ENCODE results near the gene RNF214.

Gene RNF214

GRCh38 chr11:117214404-117215110 is 17.9 kb upstream of the RNF214 start:
- no peak for DNase-seq (ENCODE audit: low read depth)

GRCh38 chr11:117217141-117218084 is 15.1 kb upstream of the RNF214 start:
- no peak for DNase-seq (ENCODE audit: low read depth)

GRCh38 chr11:117218133-117218915 is 14.1 kb upstream of the RNF214 start:
- DNase-seq (ENCODE audit: low read depth) = no peak

GRCh38 chr11:117219001-117219400 is 13.5 kb upstream of the RNF214 start:
- no peak for DNase-seq (ENCODE audit: low read depth)

- DNase-seq (ENCODE audit: low read depth) = no peak
Measured at GRCh38 chr11:117219455-117219854, 13.0 kb upstream of the RNF214 start.

- no peak for DNase-seq (ENCODE audit: low read depth)
Measured at GRCh38 chr11:117219995-117220394, 12.5 kb upstream of the RNF214 start.

DNA sequence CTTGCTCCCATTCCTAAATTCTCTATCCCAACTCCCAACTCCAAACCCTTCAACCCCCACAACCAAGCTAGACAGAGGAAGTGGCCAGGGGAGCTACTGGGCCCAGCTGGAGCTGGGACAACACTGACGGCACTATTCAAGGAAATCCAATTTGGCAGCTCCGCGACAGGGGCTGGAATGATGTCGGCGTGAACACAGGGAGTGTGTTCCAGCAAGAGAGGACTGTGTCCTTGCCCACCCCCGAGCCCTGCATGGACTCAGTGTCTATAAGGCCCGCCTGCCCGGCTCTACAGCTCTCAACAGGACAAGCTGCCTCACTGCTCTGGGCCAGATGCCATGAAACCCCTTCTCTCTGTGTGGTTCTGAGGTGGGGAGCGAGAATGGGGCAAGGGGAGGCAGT is 11.9 kb upstream of the RNF214 start:
- no peak for DNase-seq (ENCODE audit: low read depth)

DNA sequence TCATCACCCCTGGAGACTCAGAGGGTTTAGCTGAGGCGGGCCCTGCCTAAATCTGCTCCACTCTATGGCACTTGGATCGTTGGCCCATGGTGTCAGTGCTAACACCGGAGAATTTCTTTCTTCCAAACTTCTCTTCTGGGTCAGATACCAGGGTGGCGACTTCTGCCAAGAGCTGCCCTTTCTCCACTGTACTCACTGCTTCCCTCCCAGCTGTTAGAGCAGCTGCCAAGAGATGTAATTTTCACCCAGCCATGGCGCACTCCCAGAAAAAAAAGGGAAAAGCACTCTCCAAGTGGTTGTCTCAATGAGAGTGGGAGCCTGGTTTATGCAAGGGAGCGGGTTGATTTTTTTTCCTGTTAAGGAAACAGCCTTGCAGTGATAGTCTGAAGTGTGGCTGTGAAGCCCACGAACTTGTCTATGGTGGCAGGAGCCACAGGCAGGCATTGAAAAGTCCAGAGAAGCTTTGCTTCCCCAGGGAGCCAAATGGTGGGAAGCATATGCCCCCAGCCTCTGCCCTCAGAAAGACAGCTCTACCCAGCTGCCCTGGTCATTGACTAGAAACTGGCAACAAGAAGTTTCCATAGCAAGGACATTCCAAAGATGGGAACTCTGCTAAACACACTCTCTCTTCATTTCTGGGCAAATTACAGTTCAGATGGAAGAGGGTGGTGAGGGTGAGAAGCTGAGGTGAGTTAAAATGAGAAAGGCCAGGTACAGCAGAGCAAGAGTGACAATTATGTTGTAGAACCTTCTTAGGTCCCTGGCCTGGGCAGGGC is 11.3 kb upstream of the RNF214 start:
- no peak for DNase-seq (ENCODE audit: low read depth)

DNA sequence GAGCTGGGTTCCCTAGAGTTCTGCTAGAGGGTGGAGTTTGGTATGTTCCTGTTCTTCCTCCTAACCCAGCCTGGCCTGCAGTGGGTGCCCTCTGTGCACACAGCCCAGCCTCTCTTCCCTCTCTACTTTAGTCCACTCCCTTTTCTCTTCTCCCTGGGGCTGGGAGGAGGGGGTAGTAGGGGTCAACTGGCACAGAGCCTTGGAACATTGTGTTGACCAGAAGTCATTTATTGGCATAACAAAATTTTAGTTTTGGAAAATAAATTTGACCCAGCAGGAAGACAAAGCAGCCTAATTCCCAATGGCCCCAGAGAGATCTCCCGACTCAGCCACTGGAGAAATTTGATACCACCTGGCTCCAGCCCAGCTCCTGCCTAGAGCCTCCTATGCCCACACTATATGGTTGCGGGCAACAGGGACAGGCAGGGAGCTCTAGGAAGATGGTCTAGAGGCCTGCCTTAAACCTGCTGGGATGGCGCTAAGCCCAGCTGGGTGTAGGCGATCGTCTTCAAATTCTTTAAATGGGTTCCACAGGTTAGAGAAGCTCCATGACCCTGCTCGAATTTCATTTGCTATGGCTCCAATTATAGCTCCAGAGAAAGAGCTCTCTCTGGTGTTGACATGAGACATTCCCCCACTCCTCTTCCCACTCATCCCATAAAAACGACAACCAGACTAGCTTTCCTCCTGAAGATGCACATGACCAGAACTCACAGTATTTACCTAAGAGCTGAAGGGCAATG is 10.5 kb upstream of the RNF214 start:
- no peak for DNase-seq (ENCODE audit: low read depth)

DNA sequence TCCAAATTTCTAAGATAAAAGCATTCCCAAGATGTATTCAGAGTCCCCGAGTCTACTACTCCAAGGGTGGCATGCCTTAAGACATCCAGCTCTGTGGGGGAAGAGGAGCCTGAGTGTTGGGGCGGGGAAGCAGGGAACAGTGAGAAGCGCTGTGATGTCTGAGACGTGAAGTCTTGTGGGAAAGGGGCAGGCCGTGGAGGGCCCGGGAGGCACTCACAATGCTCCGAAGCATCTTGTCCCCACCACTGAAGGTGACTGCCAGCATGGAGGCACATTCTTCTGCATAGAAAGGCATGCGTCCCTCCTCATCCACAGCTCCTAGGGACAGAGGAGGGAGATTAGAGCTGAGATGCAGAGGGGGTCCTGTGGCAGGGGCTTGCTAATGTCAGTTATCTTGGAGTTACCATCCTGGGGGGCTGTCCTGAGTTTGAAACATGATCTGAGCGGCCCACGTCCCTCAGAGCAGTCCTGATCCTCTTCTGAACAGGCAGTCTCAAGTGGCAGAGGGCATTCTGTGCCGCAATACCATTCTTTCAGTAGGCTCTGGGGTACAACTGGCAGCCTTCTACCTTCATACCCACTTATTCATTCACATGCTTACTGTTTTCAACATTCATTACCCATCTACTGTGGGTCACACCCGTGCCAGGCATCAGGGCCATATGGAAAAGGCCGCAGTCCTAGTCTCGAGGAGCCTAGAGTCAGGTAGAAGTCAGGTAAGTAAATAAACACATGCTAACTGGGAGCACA is 9.3 kb upstream of the RNF214 start:
- DNase-seq (ENCODE audit: low read depth) = no peak

GRCh38 chr11:117223741-117224689 is 8.5 kb upstream of the RNF214 start:
- no peak for DNase-seq (ENCODE audit: low read depth)

DNA sequence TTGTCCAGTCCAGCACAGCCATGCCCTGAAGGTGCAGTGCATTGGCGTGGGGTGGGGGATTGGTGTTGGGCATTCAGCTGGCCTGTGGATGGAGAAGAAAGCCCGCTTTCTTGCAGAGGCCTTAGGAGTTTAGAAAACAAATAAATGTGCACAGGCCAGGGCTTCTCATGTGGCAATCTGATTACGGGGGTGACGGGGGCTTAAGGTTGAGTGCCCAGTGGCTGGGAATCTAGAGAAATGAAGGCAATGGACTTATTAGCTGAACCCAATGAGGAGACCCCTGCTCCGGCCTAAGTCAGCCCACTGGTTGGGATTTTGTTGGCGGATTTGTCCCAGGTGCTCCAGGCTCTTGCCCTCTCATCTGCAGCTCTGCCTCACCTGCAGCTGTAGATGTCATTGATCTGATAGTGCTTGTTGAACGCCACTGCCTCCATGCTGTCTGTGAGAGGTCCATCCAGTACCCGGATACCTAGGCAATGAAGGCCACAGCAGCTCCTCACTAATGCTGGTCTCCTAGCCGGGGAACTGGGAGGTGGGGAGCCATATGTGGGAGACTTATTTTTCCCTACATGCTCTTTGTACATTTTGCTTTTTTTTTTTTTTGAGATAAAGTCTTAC is 6.8 kb upstream of the RNF214 start:
- DNase-seq (ENCODE audit: low read depth) = no peak

DNA sequence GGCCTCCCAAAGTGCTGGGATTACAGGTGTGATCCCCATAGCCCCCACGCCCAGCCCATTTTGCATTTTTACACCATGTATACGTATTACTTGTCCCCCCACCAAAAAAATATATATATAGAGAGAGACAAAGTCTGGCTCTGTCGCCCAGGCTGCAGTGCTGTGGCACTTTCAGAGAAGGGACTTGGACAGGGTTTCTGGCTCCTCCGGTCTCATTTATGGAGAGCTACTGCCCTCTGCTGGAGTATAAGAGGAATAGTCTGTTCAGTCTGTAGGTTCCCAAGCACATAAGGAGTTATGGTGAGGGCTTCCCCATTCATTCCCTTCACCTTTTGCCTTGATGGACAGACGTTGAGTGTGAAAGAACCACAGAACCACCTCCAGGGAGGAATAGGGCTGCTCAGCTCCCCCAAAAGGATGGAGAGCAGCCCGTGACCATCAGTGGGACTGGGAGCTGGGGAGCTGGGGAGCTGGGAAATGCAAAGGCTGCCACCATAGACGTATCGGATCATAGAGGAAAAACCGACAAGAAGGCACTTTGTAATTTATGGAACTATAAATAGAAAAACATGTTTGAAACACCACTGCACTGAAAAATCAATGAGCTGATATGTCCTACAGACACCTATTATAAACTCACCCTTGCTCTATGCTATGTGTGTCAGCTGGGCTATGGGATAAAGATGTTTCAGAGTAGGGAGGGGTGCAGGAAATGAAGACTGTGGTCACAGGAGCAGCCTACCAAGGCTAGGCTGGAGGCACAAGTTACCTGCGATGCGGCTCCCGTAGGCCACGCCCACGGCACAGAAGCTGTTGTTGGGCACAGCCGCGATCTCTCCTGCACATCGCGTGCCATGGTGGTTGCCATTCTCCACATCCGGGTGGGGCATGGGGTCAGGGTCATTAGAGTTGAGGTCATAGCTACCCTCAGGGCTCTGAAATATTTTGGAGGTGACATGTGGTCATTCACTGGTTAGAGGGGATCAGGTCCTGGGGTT is 5.8 kb upstream of the RNF214 start:
- DNase-seq (ENCODE audit: low read depth) = no peak

DNA sequence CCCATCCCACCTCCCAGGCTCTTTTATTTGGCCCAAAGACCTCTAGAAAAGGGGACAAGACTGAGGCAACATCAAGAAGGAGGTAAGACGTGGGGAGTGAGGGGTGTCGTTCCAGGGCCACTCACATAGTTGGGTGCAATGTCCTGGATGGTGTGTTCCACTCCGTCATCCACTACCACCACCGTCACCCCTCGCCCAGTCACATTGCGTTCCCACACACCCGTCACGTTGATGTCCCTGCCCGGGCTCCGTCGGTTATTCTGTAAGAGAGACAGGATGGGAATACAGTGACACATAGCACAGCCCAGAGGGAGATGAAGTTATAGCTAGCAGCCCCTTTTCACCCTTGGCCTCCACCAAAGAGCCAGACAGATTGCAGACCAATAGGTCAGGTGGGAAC is 4.4 kb upstream of the RNF214 start:
- no peak for DNase-seq (ENCODE audit: low read depth)

- no peak for DNase-seq (ENCODE audit: low read depth)
Measured at GRCh38 chr11:117229411-117229810, 3.1 kb upstream of the RNF214 start.

DNA sequence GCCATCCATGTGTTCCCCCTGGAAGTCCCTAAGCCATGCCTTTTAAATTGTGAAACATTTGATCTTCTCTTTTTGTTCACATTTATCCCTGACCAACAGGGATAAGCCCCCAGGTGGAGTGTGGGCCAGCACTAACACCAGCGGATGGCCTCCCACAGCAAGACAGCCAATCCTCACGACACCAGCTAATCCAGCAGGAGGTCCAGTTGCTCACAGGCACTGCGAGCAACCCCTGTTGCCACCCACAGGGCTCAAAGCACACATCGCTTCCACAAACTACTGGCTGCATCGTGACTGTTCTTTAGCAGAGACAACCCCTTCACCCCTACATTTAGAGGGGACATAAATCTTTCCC is 2.6 kb upstream of the RNF214 start:
- no peak for DNase-seq (ENCODE audit: low read depth)

- DNase-seq (ENCODE audit: low read depth) = peak; percentile 56
Measured at GRCh38 chr11:117230286-117230961, 2.0 kb upstream of the RNF214 start.

All from activated T-cell treated with anti-CD3 and anti-CD28 coated beads for 24 hours (primary cell).